ENCODE measurements around the gene MAP2K3. TPM values are rescaled to one million over a fixed set of nuclear protein-coding genes. Genes with fewer than 3 reads are reported as not detected.
"Not testable (repeated sequence)": the region's sequence is repeated elsewhere in the genome, so short reads cannot be mapped to it uniquely, and the experiment has no call there.

MAP2K3 gene
- polyA plus RNA-seq, 1 donor (not counting 4 experiments of a cell fraction or from before 2014, with no cell fraction given), result 22.4 TPM

DNA sequence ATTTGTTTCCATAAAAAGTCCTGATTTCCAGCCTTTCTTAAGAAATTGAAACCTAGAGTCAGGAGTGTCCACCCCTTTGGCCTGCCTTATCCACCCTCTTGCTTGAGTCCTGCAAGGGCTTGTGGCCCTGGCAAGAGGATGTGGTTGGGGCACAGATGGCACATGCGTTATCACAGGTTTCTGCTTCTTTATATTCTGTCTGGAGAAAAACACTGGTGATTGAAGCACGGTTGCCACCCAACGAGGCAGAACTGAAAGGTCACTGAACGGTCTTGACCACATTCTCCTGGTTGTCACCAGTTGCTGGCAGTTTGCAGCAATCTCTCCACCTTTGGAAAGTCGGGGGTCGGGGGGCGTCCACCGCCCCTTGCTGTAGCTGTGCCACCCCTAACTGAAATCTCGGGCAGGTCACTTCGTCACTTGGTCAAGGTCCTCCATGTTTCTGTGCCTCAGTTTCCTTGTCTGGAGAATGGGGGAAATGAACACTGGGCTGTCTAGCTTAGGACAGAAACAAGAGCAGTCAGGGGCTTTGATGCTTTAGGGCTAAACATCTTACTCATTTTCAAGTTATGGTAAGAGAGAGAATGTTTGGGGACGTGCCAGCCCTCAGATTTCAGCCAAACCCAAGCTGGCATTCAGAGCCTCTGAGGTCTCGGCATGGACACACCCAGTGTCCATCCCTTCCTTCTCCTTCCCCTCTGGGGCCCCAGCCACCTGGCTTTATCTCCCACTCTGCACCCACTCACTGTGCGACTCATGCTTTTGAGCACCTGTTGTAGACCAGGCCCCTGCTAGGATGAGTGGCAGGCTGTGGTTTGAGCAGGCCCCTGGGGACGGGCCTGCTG, 63.8 kb downstream of the MAP2K3 start:
- H3K4me3 ChIP-seq (ENCODE audit: control insufficient read depth in 2 of 3, extremely low read depth in 1 of 3, insufficient read depth in 2 of 3, low read depth in 1 of 3, low read length in 3 of 3); FAIRE-seq; H3K4me1 ChIP-seq (ENCODE audit: control insufficient read depth, extremely low read depth, insufficient read depth, low read length); H3K27ac ChIP-seq (ENCODE audit: control insufficient read depth, insufficient read depth, low read length); dilution Hi-C loops (cut with MboI; ENCODE audit: extremely low pct_ligation_motif_present, low sequenced_read_pairs); H3K36me3 ChIP-seq (ENCODE audit: control insufficient read depth in 2 of 2, extremely low read depth in 1 of 2, insufficient read depth in 2 of 2, low read length in 2 of 2); DNase-seq (ENCODE audit: low read depth, low spot score); H3K27me3 ChIP-seq (ENCODE audit: control insufficient read depth, extremely low read depth, insufficient read depth, low read length); H3K9me1 ChIP-seq (ENCODE audit: control insufficient read depth, extremely low read depth, insufficient read depth, low read length); H4K20me1 ChIP-seq (ENCODE audit: control insufficient read depth, extremely low read depth, insufficient read depth, low read length); H2AFZ ChIP-seq (ENCODE audit: control insufficient read depth, low read length); H3K9ac ChIP-seq (ENCODE audit: control insufficient read depth, extremely low read depth, insufficient read depth, low read length); H3K4me2 ChIP-seq (ENCODE audit: control insufficient read depth, extremely low read depth, insufficient read depth, low read depth, low read length); H3K9me3 ChIP-seq (ENCODE audit: control insufficient read depth, low read depth, low read length); H3K79me2 ChIP-seq (ENCODE audit: control insufficient read depth, insufficient read depth, low read length): not testable (repeated sequence)

GRCh38 chr17:21348926-21349261, 64.4 kb downstream of the MAP2K3 start:
- FAIRE-seq; H3K4me2 ChIP-seq (ENCODE audit: control insufficient read depth, extremely low read depth, insufficient read depth, low read depth, low read length); H3K9ac ChIP-seq (ENCODE audit: control insufficient read depth, extremely low read depth, insufficient read depth, low read length); H3K27me3 ChIP-seq (ENCODE audit: control insufficient read depth, extremely low read depth, insufficient read depth, low read length); H4K20me1 ChIP-seq (ENCODE audit: control insufficient read depth, extremely low read depth, insufficient read depth, low read length); H3K79me2 ChIP-seq (ENCODE audit: control insufficient read depth, insufficient read depth, low read length); H3K36me3 ChIP-seq (ENCODE audit: control insufficient read depth in 2 of 2, extremely low read depth in 1 of 2, insufficient read depth in 2 of 2, low read length in 2 of 2); H3K4me1 ChIP-seq (ENCODE audit: control insufficient read depth, extremely low read depth, insufficient read depth, low read length); H3K4me3 ChIP-seq (ENCODE audit: control insufficient read depth in 2 of 3, extremely low read depth in 1 of 3, insufficient read depth in 2 of 3, low read depth in 1 of 3, low read length in 3 of 3); H2AFZ ChIP-seq (ENCODE audit: control insufficient read depth, low read length); H3K9me3 ChIP-seq (ENCODE audit: control insufficient read depth, low read depth, low read length); DNase-seq (ENCODE audit: low read depth, low spot score); dilution Hi-C loops (cut with MboI; ENCODE audit: extremely low pct_ligation_motif_present, low sequenced_read_pairs); H3K27ac ChIP-seq (ENCODE audit: control insufficient read depth, insufficient read depth, low read length); H3K9me1 ChIP-seq (ENCODE audit: control insufficient read depth, extremely low read depth, insufficient read depth, low read length): not testable (repeated sequence)

DNA sequence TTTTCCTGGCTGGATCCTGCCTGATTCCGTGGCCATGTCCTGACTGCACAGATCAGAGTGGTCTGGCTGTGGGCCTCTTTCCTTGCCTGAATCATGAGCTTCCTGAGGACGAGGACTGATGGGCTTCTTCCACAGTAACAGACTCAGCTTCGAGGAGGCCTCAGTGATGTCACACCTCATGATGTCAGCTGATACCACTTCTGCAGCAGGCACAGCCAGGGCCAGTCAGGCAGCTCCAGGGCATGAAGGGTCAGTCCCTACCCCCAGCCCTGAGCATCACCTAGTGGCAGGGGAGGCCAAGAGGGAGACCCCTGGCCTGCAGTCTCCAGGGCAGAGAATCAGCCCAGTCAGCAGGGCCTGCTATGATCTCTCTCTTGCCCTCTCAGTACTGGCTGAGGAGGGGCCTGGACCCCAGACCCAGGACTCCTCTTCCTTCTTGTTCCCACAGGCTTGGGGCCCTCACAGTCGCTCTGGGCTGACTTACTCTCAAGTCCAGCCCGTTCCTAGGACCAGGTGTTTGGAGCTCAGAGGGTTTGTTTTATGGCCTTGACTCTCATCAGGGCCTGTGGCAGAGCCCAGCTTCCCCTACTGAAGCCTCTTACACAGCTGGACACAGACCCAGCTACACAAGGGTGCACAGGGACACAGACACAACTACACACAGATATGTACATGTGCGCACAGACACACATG, 65.0 kb downstream of the MAP2K3 start:
- H3K4me2 ChIP-seq (ENCODE audit: control insufficient read depth, extremely low read depth, insufficient read depth, low read depth, low read length); H2AFZ ChIP-seq (ENCODE audit: control insufficient read depth, low read length); H3K4me1 ChIP-seq (ENCODE audit: control insufficient read depth, extremely low read depth, insufficient read depth, low read length); H4K20me1 ChIP-seq (ENCODE audit: control insufficient read depth, extremely low read depth, insufficient read depth, low read length); dilution Hi-C loops (cut with MboI; ENCODE audit: extremely low pct_ligation_motif_present, low sequenced_read_pairs); FAIRE-seq; H3K9me3 ChIP-seq (ENCODE audit: control insufficient read depth, low read depth, low read length); H3K36me3 ChIP-seq (ENCODE audit: control insufficient read depth in 2 of 2, extremely low read depth in 1 of 2, insufficient read depth in 2 of 2, low read length in 2 of 2); H3K79me2 ChIP-seq (ENCODE audit: control insufficient read depth, insufficient read depth, low read length); H3K9me1 ChIP-seq (ENCODE audit: control insufficient read depth, extremely low read depth, insufficient read depth, low read length); H3K4me3 ChIP-seq (ENCODE audit: control insufficient read depth in 2 of 3, extremely low read depth in 1 of 3, insufficient read depth in 2 of 3, low read depth in 1 of 3, low read length in 3 of 3); H3K27ac ChIP-seq (ENCODE audit: control insufficient read depth, insufficient read depth, low read length); H3K27me3 ChIP-seq (ENCODE audit: control insufficient read depth, extremely low read depth, insufficient read depth, low read length); DNase-seq (ENCODE audit: low read depth, low spot score); H3K9ac ChIP-seq (ENCODE audit: control insufficient read depth, extremely low read depth, insufficient read depth, low read length): not testable (repeated sequence)

DNA sequence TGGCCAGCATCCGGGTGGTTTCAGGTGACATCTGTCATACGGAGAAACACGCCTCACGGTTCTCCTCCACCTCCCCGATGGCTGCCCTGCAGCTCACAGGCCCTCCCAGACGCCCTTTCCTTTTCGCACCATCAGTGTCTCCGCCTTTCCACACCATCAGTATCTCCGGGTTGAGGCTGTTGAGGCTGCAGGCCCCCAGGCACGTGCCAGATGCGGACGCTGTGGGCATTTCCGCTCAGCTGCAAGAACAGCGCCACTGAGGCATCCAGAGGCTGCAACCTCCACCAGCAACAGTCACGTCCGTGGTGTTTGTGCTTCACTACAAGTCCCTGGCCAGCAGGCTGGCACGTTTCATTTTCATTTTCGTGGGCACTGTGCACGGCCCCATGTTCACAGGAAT, 66.0 kb downstream of the MAP2K3 start:
- H3K4me2 ChIP-seq (ENCODE audit: control insufficient read depth, extremely low read depth, insufficient read depth, low read depth, low read length); H3K36me3 ChIP-seq (ENCODE audit: control insufficient read depth in 2 of 2, extremely low read depth in 1 of 2, insufficient read depth in 2 of 2, low read length in 2 of 2); H3K4me3 ChIP-seq (ENCODE audit: control insufficient read depth in 2 of 3, extremely low read depth in 1 of 3, insufficient read depth in 2 of 3, low read depth in 1 of 3, low read length in 3 of 3); H3K9me1 ChIP-seq (ENCODE audit: control insufficient read depth, extremely low read depth, insufficient read depth, low read length); H3K9me3 ChIP-seq (ENCODE audit: control insufficient read depth, low read depth, low read length); H2AFZ ChIP-seq (ENCODE audit: control insufficient read depth, low read length); FAIRE-seq; dilution Hi-C loops (cut with MboI; ENCODE audit: extremely low pct_ligation_motif_present, low sequenced_read_pairs); H4K20me1 ChIP-seq (ENCODE audit: control insufficient read depth, extremely low read depth, insufficient read depth, low read length); H3K9ac ChIP-seq (ENCODE audit: control insufficient read depth, extremely low read depth, insufficient read depth, low read length); DNase-seq (ENCODE audit: low read depth, low spot score); H3K4me1 ChIP-seq (ENCODE audit: control insufficient read depth, extremely low read depth, insufficient read depth, low read length); H3K79me2 ChIP-seq (ENCODE audit: control insufficient read depth, insufficient read depth, low read length); H3K27ac ChIP-seq (ENCODE audit: control insufficient read depth, insufficient read depth, low read length); H3K27me3 ChIP-seq (ENCODE audit: control insufficient read depth, extremely low read depth, insufficient read depth, low read length): not testable (repeated sequence)
